Mesendoderm (in vitro differentiated cells): ENCODE results near the gene RPS29.
A peak's percentile ranks its signal among the peaks of the same experiment; 100 is the strongest.
"Not testable (repeated sequence)": the region's sequence is repeated elsewhere in the genome, so short reads cannot be mapped to it uniquely, and the experiment has no call there.

Experiments
- DNase-seq: peaks from one replicate; pipeline ENCODE4 v3.0.0; 2013
- H2AK5ac ChIP-seq: 2 replicates; pipeline ENCODE4 v1.6.1; 2013; ENCODE audit warnings: low read length, inconsistent platforms
- H2BK120ac ChIP-seq: 2 replicates; pipeline ENCODE4 v1.6.1; 2013; ENCODE audit warnings: low read depth, mild to moderate bottlenecking, low read length, moderate library complexity, mixed read lengths
- H2BK15ac ChIP-seq: replicated peaks from 2 replicates; pipeline ENCODE4 v1.6.1; 2013; ENCODE audit warnings: low read depth, mild to moderate bottlenecking, moderate library complexity
- H2BK5ac ChIP-seq: 2 replicates; pipeline ENCODE4 v1.6.1; 2013; ENCODE audit warnings: low read length, inconsistent platforms
- H3K18ac ChIP-seq: 2 replicates; pipeline ENCODE4 v1.6.1; 2013; ENCODE audit warnings: mild to moderate bottlenecking, low read length, mixed read lengths
- H3K23ac ChIP-seq: one replicate; pipeline ENCODE4 v1.6.1; 2013; ENCODE audit warnings: low read length
- H3K27ac ChIP-seq: 2 replicates; pipeline ENCODE4 v1.5.1; 2013; ENCODE audit warnings: low read depth, mild to moderate bottlenecking, inconsistent platforms, low read length, moderate library complexity
- H3K27me3 ChIP-seq: 2 replicates; pipeline ENCODE4 v1.6.1; 2013; ENCODE audit warnings: low read length, control low read depth, mild to moderate bottlenecking, inconsistent platforms; ENCODE audit not compliant: insufficient read depth, poor library complexity
- H3K36me3 ChIP-seq: 2 replicates; pipeline ENCODE4 v1.6.1; 2013; ENCODE audit warnings: low read length, inconsistent platforms; ENCODE audit not compliant: control insufficient read depth, insufficient read depth
- H3K4ac ChIP-seq: one replicate; pipeline ENCODE4 v1.6.1; 2013; ENCODE audit warnings: low read depth, mild to moderate bottlenecking, low read length, moderate library complexity
- H3K4me1 ChIP-seq: 2 replicates; pipeline ENCODE4 v1.6.1; 2013; ENCODE audit warnings: low read depth, low read length, inconsistent platforms; ENCODE audit not compliant: control insufficient read depth
- H3K4me2 ChIP-seq: 2 replicates; pipeline ENCODE4 v1.6.1; 2013; ENCODE audit warnings: low read length
- H3K4me3 ChIP-seq: 2 replicates; pipeline ENCODE4 v1.5.1; 2013; ENCODE audit warnings: mild to moderate bottlenecking, low read length
- H3K56ac ChIP-seq: one replicate; pipeline ENCODE4 v1.6.1; 2013; ENCODE audit warnings: low read length
- H3K79me1 ChIP-seq: 2 replicates; pipeline ENCODE4 v1.6.1; 2013; ENCODE audit warnings: low read length, inconsistent platforms
- H3K79me2 ChIP-seq: 2 replicates; pipeline ENCODE4 v1.6.1; 2013; ENCODE audit warnings: mild to moderate bottlenecking, low read length; ENCODE audit not compliant: control insufficient read depth, insufficient read depth
- H3K9ac ChIP-seq: 2 replicates; pipeline ENCODE4 v1.6.1; 2013; ENCODE audit warnings: low read length, inconsistent platforms
- H4K5ac ChIP-seq: one replicate; pipeline ENCODE4 v1.6.1; 2013; ENCODE audit warnings: low read length
- H4K8ac ChIP-seq: one replicate; pipeline ENCODE4 v1.6.1; 2013; ENCODE audit warnings: low read depth, mild to moderate bottlenecking, control low read depth, low read length, moderate library complexity
- WGBS: extraction: QIAGEN DNeasy Blood & Tissue Kit; methylation state at CpG from one replicate; pipeline ENCODE4 v1.1.7; 2013; ENCODE audit warnings: low lambda C conversion rate, missing lambda C conversion rate; ENCODE audit not compliant: insufficient coverage; ENCODE audit errors: extremely low coverage; 5-methylcytosine and 5-hydroxymethylcytosine counted together

RPS29 gene

DNA sequence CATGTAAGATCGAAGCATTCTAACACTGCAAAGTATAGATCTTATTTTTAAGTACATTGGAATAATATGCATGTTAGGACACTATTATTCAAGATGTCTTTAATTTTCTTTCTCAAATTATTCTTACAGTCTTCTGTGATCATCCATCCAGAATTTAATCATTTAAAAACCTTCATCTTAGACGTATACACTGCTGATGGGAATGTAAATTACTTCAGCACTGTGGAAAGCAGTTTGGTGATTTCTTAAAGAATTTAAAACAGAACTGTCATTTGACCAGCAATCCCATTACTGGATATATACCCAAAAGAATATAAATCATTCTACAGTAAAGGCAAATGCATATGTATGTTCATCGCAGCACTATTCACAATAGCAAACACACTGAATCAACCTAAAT is 3.2 kb upstream of the RPS29 start:
- Histone ChIP-seq H3K4ac (no peak overlapping the region), H3K9ac (no peak overlapping the region), H3K4me2 (no peak overlapping the region), H2BK15ac (no peak overlapping the region), H2BK5ac (no peak overlapping the region), H3K18ac (no peak overlapping the region), H3K36me3 (no peaks in the 10 kb centered on the region), H3K79me1 (no peaks in the 10 kb centered on the region), H3K79me2 (peaks cover 18% of the 10 kb centered on the region), H2AK5ac (no peak overlapping the region), H3K4me1 (no peaks in the 10 kb centered on the region), H2BK120ac (no peak overlapping the region), H4K5ac (no peak overlapping the region), H3K27me3 (no peaks in the 10 kb centered on the region), H3K27ac (no peak overlapping the region), H3K56ac (no peak overlapping the region), H3K23ac (no peak overlapping the region), H4K8ac (no peak overlapping the region), H3K4me3 (no peak overlapping the region)
- no peak for DNase-seq
- no CpG with 5 or more reads among the region's 3 CpGs for WGBS

DNA sequence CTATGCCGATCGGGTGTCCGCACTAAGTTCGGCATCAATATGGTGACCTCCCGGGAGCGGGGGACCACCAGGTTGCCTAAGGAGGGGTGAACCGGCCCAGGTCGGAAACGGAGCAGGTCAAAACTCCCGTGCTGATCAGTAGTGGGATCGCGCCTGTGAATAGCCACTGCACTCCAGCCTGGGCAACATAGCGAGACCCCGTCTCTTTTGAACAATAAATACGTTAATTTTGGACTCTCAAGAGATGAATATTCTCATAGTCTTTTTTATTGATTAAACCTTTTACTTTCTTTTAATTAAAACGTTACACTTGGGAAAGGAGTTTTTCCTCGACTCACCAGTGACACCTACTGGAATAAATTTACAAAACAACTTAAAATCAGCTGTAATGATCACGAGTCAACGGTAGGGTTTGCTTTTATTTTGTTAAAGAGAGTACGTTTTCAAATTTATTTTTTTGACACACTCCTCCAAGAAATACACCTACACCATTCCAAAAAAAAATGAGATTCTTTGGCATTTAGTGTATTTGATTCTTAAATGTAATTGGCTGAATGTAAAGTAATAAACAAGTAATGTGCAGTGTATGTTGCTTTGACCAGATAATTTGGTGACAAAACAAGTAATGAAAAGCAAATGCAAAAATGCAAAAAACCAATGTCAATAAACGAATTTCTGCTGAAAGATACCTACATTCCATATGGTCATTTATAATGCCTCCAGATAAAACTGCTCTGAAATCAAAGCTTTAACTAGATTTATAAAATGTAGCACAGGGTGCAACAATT is 687 bp upstream of the RPS29 start:
- H3K4me3 ChIP-seq = no peak overlapping the region

DNA sequence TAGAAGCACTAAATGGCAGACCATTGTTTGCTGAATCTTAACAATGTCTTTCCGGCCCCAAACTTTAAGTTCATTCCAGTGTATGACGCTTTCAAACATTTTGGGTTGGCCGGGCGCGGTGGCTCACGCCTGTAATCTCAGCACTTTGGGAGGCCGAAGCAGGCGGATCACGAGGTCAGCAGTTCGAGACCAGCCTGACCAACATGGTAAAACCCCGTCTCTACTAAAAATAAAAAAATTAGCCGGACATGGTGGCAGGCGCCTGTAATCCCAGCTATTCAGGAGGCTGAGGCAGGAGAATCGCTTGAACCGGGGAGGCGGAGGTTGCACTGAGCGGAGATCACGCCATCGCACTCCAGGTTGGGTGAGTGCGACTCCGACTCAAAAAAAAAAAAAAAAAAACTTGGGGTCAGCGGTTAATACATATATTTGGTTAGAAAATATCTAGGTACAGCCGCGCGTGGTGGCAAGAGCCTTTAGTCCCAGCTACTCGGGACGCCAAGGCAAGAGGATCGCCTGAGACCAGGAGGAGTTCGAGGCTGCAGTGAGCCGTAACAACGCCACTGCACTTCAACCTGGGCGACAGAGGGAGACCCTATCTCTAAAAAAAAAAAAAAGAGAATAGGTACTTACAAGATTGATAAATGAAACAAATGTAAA is 1.1 kb downstream of the RPS29 start:
- WGBS = no CpG with 5 or more reads among the region's 32 CpGs
- not testable (repeated sequence) for H3K27me3 ChIP-seq, H3K36me3 ChIP-seq, H3K27ac ChIP-seq, H3K18ac ChIP-seq, H4K5ac ChIP-seq, H4K8ac ChIP-seq, H2AK5ac ChIP-seq, H3K4ac ChIP-seq, H2BK5ac ChIP-seq, H2BK120ac ChIP-seq, H2BK15ac ChIP-seq, H3K4me1 ChIP-seq, H3K23ac ChIP-seq
- peak overlapping the region; percentile 31 for H3K4me2 ChIP-seq
- peak overlapping the region; percentile 100 for H3K9ac ChIP-seq
- H3K56ac ChIP-seq = peak overlapping the region; percentile 99
- H3K79me1 ChIP-seq = peaks cover 11% of the 10 kb centered on the region
- DNase-seq = peak; percentile 37
- peaks cover 49% of the 10 kb centered on the region for H3K79me2 ChIP-seq
- H3K4me3 ChIP-seq = peak overlapping the region; percentile 100

More for the DNA sequence above, 687 bp upstream of the RPS29 start:
- peaks cover 39% of the 10 kb centered on the region for H3K79me2 ChIP-seq
- no peak overlapping the region for H3K18ac ChIP-seq
- H3K36me3 ChIP-seq = peaks cover 6% of the 10 kb centered on the region
- H3K4me1 ChIP-seq = no peaks in the 10 kb centered on the region
- H2BK5ac ChIP-seq = no peak overlapping the region
- DNase-seq = peak; percentile 86
- H3K9ac ChIP-seq = no peak overlapping the region
- no peak overlapping the region for H2BK15ac ChIP-seq
- no CpG with 5 or more reads among the region's 21 CpGs for WGBS
- H3K27ac ChIP-seq = no peak overlapping the region
- no peak overlapping the region for H3K4me2 ChIP-seq
- no peak overlapping the region for H4K5ac ChIP-seq
- H3K27me3 ChIP-seq = no peaks in the 10 kb centered on the region
- no peak overlapping the region for H3K4ac ChIP-seq
- H2BK120ac ChIP-seq = no peak overlapping the region
- no peak overlapping the region for H4K8ac ChIP-seq
- H3K79me1 ChIP-seq = peaks cover 6% of the 10 kb centered on the region
- no peak overlapping the region for H3K56ac ChIP-seq
- H3K23ac ChIP-seq = no peak overlapping the region
- no peak overlapping the region for H2AK5ac ChIP-seq

DNA sequence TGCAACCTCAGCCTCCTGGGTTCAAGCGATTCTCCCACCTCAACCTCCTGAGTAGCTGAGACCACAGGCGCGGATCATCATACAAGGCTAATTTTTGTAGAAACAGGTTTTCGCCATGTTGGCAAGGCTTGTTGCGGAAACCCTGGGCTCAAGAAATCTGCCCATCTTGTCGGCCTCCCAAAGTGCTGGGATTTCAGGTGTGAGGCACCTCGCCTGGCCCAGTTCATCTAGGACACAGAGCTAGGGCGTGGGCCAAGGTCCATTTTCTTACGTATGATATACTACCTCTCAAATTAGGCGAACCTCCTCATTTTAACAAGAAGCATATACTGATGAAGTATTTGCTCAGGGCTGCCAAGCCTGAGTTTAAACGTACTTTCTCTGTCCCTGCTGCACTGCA is 2.1 kb downstream of the RPS29 start:
- no peaks in the 10 kb centered on the region for H3K27me3 ChIP-seq
- no peak overlapping the region for H2BK15ac ChIP-seq
- no CpG with 5 or more reads among the region's 11 CpGs for WGBS
- H3K4me3 ChIP-seq = peak overlapping the region; percentile 50
- H3K4me1 ChIP-seq = no peaks in the 10 kb centered on the region
- H2BK120ac ChIP-seq = no peak overlapping the region
- H3K27ac ChIP-seq = no peak overlapping the region
- no peak overlapping the region for H4K5ac ChIP-seq
- H3K4ac ChIP-seq = no peak overlapping the region
- H3K36me3 ChIP-seq = peaks cover 6% of the 10 kb centered on the region
- H3K9ac ChIP-seq = peak overlapping the region; percentile 100
- H2BK5ac ChIP-seq = no peak overlapping the region
- no peak for DNase-seq
- peak overlapping the region; percentile 89 for H3K56ac ChIP-seq
- H3K4me2 ChIP-seq = peak overlapping the region; percentile 83
- peaks cover 55% of the 10 kb centered on the region for H3K79me2 ChIP-seq
- H3K23ac ChIP-seq = no peak overlapping the region
- H2AK5ac ChIP-seq = no peak overlapping the region
- peaks cover 14% of the 10 kb centered on the region for H3K79me1 ChIP-seq
- H3K18ac ChIP-seq = no peak overlapping the region
- no peak overlapping the region for H4K8ac ChIP-seq

DNA sequence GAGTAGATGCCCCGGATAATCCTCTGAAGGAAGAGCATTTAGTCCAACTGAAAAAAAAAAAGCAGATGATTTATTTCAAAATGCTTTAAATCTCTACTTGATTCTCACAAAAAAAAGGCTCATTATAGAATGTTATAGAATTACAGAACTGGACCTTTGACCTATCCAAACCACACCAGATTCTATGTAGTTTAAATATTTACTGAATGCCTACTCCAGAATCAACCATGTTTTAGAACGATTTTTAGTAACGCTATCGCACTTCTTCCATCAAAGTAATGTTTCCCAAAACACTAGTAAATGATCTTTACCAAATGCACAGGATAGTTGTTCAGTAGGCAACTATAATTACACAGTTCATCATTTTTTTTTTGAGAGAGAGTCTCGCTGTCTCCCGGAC is 2.6 kb downstream of the RPS29 start:
- no peak overlapping the region for H4K5ac ChIP-seq
- H3K4me3 ChIP-seq = no peak overlapping the region
- no peak overlapping the region for H3K18ac ChIP-seq
- H3K23ac ChIP-seq = no peak overlapping the region
- peak overlapping the region; percentile 100 for H3K9ac ChIP-seq
- H3K4me1 ChIP-seq = no peaks in the 10 kb centered on the region
- no peak overlapping the region for H2BK120ac ChIP-seq
- peak overlapping the region; percentile 83 for H3K4me2 ChIP-seq
- H3K79me1 ChIP-seq = peaks cover 16% of the 10 kb centered on the region
- H3K27ac ChIP-seq = no peak overlapping the region
- no CpG with 5 or more reads among the region's 6 CpGs for WGBS
- H2BK5ac ChIP-seq = no peak overlapping the region
- peaks cover 55% of the 10 kb centered on the region for H3K79me2 ChIP-seq
- no peak overlapping the region for H2BK15ac ChIP-seq
- H3K36me3 ChIP-seq = peaks cover 6% of the 10 kb centered on the region
- no peak for DNase-seq
- no peaks in the 10 kb centered on the region for H3K27me3 ChIP-seq
- no peak overlapping the region for H3K4ac ChIP-seq
- H4K8ac ChIP-seq = no peak overlapping the region
- H3K56ac ChIP-seq = peak overlapping the region; percentile 89
- no peak overlapping the region for H2AK5ac ChIP-seq
